ENCODE results near the gene KLHDC10.
"Not testable (repeated sequence)": the region's sequence is repeated elsewhere in the genome, so short reads cannot be mapped to it uniquely, and the experiment has no call there.

Gene KLHDC10

DNA sequence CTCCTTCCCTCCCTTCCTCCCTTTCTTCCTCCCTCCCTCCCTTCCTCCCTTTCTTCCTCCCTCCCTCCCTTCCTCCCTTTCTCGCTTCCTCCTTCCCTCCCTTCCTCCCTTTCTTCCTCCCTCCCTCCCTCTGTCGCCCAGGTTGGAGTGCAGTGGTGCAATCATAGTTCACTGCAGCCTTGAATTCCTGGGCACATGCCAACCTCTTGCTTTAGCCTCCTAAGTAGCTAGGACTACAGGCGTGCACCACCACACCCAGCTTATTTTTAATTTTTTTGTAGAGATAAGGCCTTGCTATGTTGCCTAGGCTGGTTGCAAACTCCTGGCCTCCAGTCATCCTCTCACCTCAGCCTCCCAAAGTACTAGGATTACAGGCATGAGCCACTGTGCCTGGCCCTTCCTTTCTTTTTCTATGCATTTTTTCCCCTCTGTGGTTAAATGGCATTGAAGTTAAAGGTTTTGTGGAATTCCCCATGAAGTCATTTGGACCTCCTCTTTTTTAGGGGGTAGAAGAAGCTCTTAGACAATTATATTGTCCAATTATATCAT lies 9.6 kb downstream of the KLHDC10 start:
- in situ Hi-C loops (cut with MboI; ENCODE audit: low sequenced_read_pairs), result no loop called here

DNA sequence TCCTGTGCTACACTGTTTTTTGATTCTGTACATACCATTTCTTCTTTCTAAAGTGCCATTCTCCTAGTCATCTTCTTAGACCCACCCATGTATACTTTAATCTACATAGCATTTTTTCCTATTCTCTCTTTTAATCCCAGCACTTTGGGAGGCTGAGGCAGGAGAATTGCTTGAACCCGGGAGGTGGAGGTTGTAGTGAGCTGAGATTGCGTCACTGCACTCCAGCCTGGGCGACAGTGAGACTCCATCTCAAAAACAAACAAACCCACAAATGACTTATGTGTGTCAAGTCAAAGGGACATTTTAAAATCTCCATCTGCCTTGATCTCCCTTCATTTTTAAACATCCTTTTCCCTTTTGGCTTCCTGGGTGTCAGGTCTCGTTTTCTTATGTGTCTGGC lies 13.2 kb downstream of the KLHDC10 start:
- in situ Hi-C loops (cut with MboI; ENCODE audit: low sequenced_read_pairs), result not testable (repeated sequence)

DNA sequence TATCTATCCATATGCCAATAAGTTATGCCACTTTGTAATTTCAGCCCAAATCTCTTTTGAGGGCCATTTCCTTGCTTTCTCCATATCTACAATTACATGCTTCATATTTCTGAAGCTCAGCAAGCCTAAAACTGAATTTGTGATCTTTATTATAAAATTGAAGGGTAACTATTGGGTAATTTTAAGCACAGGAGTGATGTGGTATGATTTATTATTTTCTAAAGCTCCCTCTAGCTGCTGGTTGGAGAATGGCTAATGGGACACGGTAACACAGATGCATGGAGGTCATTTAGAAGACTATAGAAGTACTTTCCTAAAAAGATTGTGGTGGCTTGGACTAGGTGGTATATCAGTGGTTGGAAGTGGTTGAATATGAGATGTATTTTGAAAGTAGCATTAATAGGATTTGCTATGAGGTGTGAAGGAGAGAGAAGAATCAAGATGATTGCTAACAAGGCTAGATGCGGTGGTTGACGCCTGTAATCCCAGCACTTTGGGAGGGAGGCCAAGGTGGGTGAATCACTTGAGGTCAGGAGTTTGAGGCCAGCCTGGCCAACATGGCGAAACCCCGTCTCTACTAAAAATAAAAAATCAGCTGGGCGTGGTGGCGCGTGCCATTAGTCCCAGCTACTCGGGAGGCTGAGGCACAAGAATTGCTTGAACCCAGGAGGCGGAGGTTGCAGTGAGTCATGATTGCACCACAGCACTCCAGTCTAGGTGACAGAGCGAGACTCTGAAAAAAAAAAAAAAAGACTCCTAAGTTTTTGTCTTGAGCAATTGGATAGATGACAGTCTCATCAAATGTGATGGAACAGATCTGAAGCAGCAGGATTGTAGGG lies 13.9 kb downstream of the KLHDC10 start:
- in situ Hi-C loops (cut with MboI; ENCODE audit: low sequenced_read_pairs), result no loop called here

DNA sequence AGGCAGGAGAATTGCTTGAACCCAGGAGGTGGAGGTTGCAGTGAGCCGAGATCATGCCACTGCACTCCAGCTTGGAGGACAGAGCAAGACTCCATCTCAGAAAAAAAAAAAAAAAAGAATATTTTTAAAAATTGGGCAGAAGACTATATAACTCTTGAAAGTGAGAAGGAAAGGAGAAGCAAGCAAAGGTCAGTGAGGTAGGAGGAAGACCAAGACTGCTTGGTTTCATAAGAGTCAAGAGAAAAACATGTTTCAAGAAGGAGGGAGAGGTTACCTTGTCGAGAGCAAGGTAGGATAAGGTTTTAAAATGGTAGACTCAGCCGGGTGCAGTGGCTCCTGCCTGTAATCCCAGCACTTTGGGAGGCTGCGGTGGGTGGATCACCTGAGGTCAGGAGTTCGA lies 14.9 kb downstream of the KLHDC10 start:
- in situ Hi-C loops (cut with MboI; ENCODE audit: low sequenced_read_pairs), result not testable (repeated sequence)

DNA sequence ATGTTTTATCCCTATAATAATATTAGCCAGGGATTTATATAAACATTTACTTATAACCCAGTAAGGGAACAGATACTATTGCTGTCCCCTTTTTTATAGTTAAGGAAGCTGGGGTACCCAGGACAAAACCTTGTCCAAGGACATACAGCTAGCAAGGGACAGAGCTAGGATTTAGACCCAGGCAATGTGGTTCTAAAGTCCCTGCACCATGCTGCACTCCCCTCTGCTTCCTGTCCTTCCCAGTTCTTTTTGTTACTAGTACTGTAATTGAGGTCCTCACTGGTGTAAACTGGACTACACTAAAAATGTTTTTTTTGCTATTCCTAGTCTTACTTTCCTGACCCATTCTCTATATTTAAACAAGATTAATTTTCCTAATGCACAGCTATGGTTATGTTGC lies 16.6 kb downstream of the KLHDC10 start:
- in situ Hi-C loops (cut with MboI; ENCODE audit: low sequenced_read_pairs), result no loop called here

DNA sequence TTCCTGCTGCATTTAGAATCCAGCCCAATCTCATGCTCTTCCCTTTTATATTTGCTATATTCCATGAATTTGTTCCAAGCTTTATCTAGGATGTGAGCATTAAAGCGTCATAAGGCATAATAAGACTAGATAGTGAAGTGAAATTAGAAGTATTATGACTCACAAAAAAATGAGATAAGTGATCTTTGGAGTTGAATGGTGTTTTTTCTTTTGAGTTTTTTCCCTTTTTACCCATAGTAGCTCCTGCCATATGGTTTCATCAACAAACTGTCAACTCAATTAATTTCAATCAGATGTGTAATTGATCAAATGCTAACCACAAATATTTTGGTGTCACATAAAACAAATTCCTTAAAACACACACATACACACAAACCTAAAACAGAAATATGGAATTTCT lies 17.0 kb downstream of the KLHDC10 start:
- in situ Hi-C loops (cut with MboI; ENCODE audit: low sequenced_read_pairs), result no loop called here

DNA sequence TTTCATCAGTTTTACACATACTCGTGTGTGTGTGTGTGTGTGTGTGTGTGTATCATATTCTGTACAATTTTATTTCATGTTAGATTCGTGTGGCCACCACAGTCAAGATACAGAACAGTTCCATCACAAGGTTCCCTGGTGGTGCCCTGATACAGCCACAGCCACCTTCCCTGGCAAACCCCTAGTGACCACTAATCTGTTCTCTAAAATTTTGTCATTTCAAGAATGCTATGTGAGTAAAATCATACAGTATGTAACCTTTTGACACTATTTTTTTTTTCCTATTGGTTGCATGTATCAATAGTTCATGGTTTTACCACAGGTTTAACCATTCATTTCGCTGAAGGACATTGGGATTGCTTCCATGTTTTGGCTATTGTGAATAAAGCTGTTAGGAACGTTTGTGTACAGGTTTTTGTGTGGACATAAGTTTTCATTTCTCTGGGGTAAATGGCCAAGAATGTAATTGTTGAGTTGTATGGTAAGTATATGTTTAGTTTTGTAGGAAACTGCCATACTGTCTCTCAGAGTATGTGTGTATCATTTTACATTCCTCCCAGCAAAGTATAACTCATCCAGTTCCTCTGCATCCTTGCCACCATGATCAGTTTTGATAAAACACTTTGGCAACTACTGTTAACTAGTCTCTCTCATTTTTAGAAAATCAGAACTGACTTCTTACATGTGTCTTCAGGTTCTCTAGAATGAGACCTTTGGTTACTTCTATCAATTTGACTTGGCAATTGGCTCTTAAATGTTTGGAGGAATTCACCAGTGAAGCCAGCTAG lies 20.6 kb downstream of the KLHDC10 start:
- in situ Hi-C loops (cut with MboI; ENCODE audit: low sequenced_read_pairs), result no loop called here

DNA sequence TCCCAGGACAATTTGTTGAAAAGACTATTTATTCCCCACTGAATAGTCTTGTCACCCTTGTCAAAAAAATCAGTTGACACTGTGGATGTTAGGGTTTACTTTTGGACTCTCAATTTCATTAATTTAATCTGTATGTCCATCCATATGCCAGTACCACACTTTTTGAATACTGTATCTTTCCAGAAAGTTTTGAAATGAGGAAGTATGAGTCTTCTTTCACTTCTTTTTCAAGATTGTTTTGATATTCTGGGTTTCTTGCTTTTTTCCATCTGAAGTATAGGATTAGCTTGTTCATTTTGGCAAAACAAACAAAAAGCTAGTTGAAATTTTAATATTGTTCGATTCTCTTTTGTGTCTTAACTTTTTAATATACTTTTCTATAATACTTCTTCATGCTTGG lies 21.7 kb downstream of the KLHDC10 start:
- in situ Hi-C loops (cut with MboI; ENCODE audit: low sequenced_read_pairs), result no loop called here

DNA sequence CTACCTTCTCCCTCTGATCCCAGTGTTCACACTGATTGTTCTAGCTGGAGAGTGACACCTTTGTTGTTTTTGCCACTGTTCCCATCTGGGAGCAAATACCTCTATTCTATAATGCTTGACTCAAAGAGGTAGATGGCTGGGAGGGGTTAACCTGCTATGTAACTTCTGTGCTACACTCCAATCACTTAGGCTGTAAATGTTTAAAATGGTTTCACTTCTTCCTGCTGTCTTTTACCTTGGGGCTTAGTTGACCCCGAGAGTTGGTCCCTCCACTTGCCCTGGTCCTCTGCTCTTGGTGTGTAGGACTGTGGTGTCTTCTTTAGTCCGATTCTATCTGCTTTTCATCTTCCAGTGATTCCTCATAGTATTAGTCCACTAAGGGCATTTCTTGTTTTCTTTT lies 22.3 kb downstream of the KLHDC10 start:
- in situ Hi-C loops (cut with MboI; ENCODE audit: low sequenced_read_pairs), result no loop called here

DNA sequence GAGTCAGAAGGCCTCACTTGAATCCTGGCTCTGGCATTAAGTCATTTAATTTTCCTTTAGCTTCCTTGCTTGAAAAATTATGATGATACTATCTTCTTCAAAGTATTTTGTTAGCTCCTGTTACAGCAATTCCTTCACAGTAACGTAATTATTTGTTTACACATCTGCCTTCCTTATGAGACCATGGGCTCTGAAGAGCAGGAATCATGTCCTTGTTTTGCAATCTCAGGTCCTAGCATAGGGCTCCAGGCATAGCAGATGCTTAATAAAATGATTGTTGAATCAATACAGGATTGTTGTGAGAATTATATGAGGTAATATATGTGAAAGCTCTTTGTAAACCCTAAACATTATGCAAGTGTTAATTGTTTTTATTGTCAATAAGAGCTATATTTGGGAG lies 25.5 kb downstream of the KLHDC10 start:
- in situ Hi-C loops (cut with MboI; ENCODE audit: low sequenced_read_pairs), result no loop called here

DNA sequence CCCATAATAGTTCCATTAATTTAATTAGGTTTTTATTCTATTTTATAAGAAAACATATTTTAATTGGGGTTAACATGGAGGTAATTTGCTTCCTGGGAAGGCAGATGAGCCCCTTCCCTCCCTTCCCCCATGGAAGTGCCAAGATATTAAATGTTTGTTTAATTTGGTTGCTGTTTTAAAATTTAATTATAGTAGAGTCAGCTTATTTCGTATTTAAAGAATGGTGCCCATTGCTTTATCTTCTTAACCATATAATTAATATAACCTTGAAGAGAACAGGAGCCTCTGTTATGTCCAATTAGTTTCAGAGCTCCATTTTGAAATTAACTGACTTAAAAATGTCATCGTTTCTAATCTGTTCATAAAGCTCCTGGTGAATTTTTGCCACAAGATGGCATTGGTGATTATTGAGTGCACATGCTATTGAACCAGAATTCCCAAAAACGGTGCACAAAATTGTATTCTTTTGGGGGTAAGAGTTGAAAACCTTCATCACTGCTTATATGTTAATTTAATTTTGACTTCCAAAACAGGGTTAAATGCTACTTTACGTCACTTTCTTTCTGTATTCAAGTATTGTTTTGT lies 26.0 kb downstream of the KLHDC10 start:
- in situ Hi-C loops (cut with MboI; ENCODE audit: low sequenced_read_pairs), result no loop called here

DNA sequence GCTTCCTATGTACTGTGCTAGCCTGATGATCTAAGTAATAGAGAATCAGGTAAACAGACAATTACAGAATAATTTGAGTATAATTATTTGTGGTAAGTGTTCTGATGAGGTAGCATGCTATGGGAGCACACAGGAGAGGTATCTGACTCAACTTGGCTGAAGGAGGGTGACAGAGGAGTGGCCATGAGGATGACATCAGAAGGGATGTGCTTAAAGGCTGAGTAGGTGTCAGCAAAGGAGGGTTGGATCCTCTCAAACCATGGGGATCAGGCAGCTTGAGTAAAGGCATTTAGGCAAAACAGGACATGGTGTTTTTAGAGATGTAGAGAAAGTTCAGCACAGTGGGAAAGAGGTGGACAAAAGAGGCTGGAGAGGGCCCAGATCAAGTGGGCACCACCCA lies 29.0 kb downstream of the KLHDC10 start:
- in situ Hi-C loops (cut with MboI; ENCODE audit: low sequenced_read_pairs), result no loop called here

DNA sequence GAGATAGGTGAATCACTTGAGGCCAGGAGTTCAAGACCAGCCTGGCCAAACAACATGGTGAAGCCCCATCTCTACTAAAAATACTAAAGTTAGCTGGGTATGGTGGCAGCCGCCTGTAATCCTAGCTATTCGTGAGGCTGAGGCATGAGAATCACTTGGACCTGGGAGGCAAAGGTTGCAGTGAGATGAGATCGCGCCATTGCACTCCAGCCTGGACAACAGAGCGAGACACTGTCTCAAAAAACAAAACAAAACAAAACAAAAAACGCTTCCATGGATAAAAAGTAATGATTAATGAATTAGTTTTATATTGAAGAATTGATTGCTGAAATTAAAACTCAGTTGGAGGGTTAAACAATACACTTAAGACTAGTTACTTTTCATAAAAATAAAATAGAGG lies 32.3 kb downstream of the KLHDC10 start:
- in situ Hi-C loops (cut with MboI; ENCODE audit: low sequenced_read_pairs), result no loop called here

DNA sequence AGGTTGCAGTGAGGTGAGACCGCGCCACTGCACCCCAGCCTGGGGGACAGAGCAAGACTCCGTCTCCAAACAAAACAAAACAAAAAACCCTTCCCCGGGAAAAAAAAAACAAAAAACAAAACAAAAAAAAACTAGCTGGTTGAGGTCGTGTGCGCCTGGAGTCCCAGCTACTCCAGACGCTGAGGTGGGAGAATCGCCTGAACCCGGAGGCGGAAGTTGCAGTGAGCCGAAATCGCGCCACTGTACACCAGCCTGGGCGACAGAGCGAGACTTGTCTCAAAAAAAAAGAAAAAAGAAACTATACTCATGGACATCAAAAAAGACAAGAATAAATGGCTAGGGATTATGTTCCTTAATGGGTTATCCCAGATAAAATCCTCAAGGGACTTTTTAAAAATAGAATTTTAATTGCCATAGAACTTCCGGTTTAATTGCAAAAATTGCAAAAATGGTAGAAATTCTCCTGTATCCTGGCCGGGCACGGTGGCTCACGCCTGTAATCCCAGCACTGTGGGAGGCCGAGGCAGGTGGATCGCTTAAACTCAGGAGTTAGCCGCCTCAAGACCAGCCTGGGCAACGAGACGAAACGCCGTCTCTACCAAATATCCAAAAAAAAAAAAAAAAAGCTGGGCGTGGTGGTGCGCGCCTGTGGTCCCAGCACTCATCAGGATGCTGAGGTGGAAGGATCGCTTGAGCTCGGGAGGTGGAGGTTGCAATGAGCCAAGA lies 37.8 kb downstream of the KLHDC10 start:
- in situ Hi-C loops (cut with MboI; ENCODE audit: low sequenced_read_pairs), result no loop called here

DNA sequence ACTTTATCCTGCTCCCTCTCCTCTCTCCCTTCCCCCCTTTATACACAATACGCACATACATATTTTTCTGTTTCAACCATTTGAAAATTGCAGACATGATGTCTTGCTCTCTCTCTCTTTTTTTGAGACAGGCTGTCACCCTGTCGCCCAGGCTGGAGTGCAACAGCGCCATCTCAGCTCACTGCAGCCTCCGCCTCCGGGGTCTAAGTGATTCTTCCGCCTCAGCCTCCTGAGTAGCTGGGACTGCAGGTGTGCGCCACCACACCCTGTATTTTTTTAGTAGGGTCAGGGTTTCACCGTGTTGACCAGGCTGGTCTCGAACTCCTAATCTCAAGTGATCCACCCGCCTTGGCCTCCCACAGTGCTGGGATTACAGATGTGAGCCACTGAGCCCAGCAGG lies 38.5 kb downstream of the KLHDC10 start:
- in situ Hi-C loops (cut with MboI; ENCODE audit: low sequenced_read_pairs), result no loop called here

DNA sequence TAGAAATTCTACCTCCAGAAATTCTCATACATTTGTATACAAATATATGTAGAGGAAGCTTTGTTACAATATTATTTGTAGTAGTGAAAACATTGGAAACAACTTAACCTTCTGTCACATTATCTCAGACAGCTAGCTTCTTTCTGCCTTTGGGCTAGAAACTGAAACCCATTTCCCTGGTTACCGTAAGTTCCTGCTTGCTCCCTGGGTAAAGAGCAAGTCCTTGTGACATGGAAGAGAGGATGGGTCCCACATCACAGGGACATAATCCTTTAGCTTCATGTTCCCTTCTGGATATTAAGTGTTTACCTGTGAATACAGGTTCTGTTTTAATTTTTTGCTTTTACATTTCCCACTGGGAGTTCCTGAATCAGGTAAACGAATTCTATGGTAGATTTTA lies 41.8 kb downstream of the KLHDC10 start:
- in situ Hi-C loops (cut with MboI; ENCODE audit: low sequenced_read_pairs), result no loop called here

DNA sequence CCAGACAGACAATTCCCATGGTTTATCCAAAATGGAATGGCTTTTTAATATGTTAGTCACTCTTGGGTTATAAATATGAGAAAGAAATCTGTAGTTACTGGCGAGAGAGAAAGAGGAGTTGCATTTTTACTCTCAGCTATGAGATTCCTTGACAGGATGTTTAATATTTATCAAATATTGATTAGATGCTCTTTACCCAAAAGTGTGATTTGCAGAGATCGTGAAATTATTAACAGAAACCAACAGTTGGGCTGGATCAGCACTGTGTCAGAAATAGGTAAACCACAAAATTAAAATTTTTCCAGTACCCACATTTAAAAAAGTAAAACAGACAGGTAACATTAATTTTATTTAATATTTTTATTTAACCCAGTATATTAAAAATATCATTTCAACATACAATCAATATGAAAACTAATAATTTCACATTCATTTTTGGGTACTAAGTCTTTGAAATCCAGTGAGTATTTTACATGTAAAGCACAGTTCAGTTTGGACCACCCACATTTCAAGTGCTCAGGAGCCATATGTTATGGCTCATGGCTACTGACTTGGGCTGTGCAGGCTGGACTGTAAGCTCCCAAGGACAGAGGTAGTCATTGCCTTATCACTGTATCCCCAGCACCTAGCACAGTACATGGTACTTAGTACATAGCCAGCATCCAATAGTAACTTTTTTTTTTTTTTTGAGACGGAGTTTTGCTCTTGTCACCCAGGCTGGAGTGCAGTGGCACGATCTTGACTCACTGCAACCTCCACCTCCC lies 42.5 kb downstream of the KLHDC10 start:
- in situ Hi-C loops (cut with MboI; ENCODE audit: low sequenced_read_pairs), result no loop called here

DNA sequence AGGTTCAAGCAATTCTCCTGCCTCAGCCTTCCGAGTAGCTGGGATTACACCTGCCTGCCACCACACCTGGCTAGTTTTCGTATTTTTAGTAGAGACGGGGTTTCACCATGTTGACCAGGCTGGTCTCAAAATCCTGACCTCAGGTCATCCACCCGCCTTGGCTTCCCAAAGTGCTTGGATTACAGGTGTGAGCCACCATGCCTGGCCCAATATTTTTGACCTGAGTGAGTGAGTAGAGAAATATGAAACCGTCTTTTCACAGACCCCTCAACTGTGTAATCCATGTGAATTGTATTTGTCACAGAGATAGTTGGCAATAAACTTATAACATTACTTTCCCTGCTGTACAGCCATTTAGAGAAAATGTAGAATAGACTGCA lies 43.1 kb downstream of the KLHDC10 start:
- in situ Hi-C loops (cut with MboI; ENCODE audit: low sequenced_read_pairs), result not testable (repeated sequence)

DNA sequence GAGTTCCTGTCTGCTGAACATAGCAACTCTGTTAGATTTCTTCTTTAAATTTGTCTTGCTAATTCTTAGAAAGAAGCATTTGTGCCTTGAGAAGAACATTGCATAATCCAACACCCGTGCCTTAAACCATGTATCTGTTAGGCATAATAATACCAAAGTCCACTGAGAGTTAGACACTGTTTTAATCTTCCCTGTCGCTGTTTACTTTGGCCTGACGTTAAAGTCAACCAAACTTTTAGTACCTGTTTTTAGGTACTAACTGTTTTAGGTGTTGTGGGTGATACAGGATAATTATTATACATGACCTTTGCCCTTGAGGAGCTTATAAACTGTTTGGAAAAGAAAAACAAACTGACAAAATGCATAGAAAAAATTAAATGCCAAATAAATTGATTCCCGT lies 43.6 kb downstream of the KLHDC10 start:
- in situ Hi-C loops (cut with MboI; ENCODE audit: low sequenced_read_pairs), result no loop called here

DNA sequence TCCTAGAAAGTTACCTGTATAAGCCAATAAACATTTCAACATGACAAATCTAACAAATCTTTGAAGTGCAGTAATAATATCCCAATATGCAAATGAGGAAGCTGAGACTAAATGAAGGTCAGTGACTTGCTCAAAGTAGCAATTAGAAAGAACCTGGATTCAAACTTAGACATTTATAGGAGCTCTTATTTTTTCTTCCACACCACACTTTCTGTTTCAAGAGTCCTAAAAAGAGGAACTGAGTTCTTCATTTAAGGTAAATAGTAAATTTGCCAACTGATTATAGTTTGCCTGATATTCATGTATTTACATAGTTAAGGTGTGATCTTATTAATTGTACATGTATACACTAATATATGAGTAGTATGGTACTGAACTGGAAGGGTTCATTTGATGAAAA lies 44.0 kb downstream of the KLHDC10 start:
- in situ Hi-C loops (cut with MboI; ENCODE audit: low sequenced_read_pairs), result no loop called here
